HG02642 (cell line): Measurements from ENCODE around the gene EPHA5.
"Not testable (repeated sequence)": the region's sequence is repeated elsewhere in the genome, so short reads cannot be mapped to it uniquely, and the experiment has no call there.

Experiments
- ATAC-seq: cut with Tn5 transposase; IDR thresholded peaks from one replicate; pipeline ENCODE4 v1.9.1; 2021; ENCODE audit warnings: mild to moderate bottlenecking; ENCODE audit not compliant: unreplicated experiment, poor library complexity

EPHA5 gene

GRCh38 chr4:65391382-65391781 is 278.9 kb downstream of the EPHA5 start:
- ATAC-seq, result no peak

GRCh38 chr4:65386927-65387326 is 283.4 kb downstream of the EPHA5 start:
- ATAC-seq, result no peak

- ATAC-seq, result no peak
Measured at GRCh38 chr4:65383589-65384305, 286.5 kb downstream of the EPHA5 start.

- ATAC-seq, result no peak
Measured at GRCh38 chr4:65381648-65382047, 288.6 kb downstream of the EPHA5 start.

GRCh38 chr4:65370709-65371108 is 299.6 kb downstream of the EPHA5 start:
- ATAC-seq, result no peak

GRCh38 chr4:65367306-65367705 is 303.0 kb downstream of the EPHA5 start:
- no peak for ATAC-seq

- no peak for ATAC-seq
Measured at GRCh38 chr4:65358914-65359313, 311.4 kb downstream of the EPHA5 start.

- no peak for ATAC-seq
Measured at GRCh38 chr4:65353098-65353497, 317.2 kb downstream of the EPHA5 start.

- ATAC-seq, result no peak
Measured at GRCh38 chr4:65344278-65344825, 325.9 kb downstream of the EPHA5 start.

GRCh38 chr4:65343342-65343741 is 326.9 kb downstream of the EPHA5 start:
- ATAC-seq, result no peak

- ATAC-seq, result no peak
Measured at GRCh38 chr4:65341557-65341956, 328.7 kb downstream of the EPHA5 start.

- no peak for ATAC-seq
Measured at GRCh38 chr4:65340382-65341109, 329.7 kb downstream of the EPHA5 start.

GRCh38 chr4:65337371-65337770 is 332.9 kb downstream of the EPHA5 start:
- no peak for ATAC-seq

- ATAC-seq, result no peak
Measured at GRCh38 chr4:65336465-65336864, 333.8 kb downstream of the EPHA5 start.

GRCh38 chr4:65316534-65316933 is 353.8 kb downstream of the EPHA5 start:
- ATAC-seq, result no peak

GRCh38 chr4:65311120-65311519 is 359.2 kb downstream of the EPHA5 start:
- ATAC-seq, result no peak

- no peak for ATAC-seq
Measured at GRCh38 chr4:65310586-65310985, 359.7 kb downstream of the EPHA5 start.

GRCh38 chr4:65308626-65309025 is 361.7 kb downstream of the EPHA5 start:
- not testable (repeated sequence) for ATAC-seq

GRCh38 chr4:65302145-65302544 is 368.1 kb downstream of the EPHA5 start:
- ATAC-seq, result no peak

- ATAC-seq, result no peak
Measured at GRCh38 chr4:65296246-65296645, 374.0 kb downstream of the EPHA5 start.

GRCh38 chr4:65287071-65287470 is 383.2 kb downstream of the EPHA5 start:
- ATAC-seq, result no peak
